ENCODE data around the gene RAB31.

The RAB31 gene

GRCh38 chr18:9775178-9775577 lies 67.1 kb downstream of the RAB31 start:
- H3K36me3 ChIP-seq (ENCODE audit: insufficient read depth, low read length): no peaks in the 10 kb centered on the region
- H3K9me3 ChIP-seq (ENCODE audit: control insufficient read depth, insufficient read depth, low read length): no peaks in the 10 kb centered on the region
- peaks cover 23% of the 10 kb centered on the region for H3K4me1 ChIP-seq (ENCODE audit: insufficient read depth, low read length)
- no peak overlapping the region for H3K9ac ChIP-seq (ENCODE audit: low read depth, low read length)

- no peak overlapping the region for H3K9ac ChIP-seq (ENCODE audit: low read depth, low read length)
- H3K9me3 ChIP-seq (ENCODE audit: control insufficient read depth, insufficient read depth, low read length): no peaks in the 10 kb centered on the region
- H3K4me1 ChIP-seq (ENCODE audit: insufficient read depth, low read length): peaks cover 15% of the 10 kb centered on the region; the same call in 1 of the 2 replicates
- no peaks in the 10 kb centered on the region for H3K36me3 ChIP-seq (ENCODE audit: insufficient read depth, low read length)
These were observed 71.5 kb downstream of the RAB31 start for GRCh38 chr18:9779630-9780029.

GRCh38 chr18:9782073-9782857 lies 74.2 kb downstream of the RAB31 start:
- Histone ChIP-seq H3K36me3 (ENCODE audit: insufficient read depth, low read length) (no peaks in the 10 kb centered on the region), H3K9me3 (ENCODE audit: control insufficient read depth, insufficient read depth, low read length) (no peaks in the 10 kb centered on the region), H3K9ac (ENCODE audit: low read depth, low read length) (no peak overlapping the region), H3K4me1 (ENCODE audit: insufficient read depth, low read length) (peaks cover 15% of the 10 kb centered on the region; the same call in 1 of the 2 replicates)

- H3K36me3 ChIP-seq (ENCODE audit: insufficient read depth, low read length): no peaks in the 10 kb centered on the region
- no peaks in the 10 kb centered on the region for H3K9me3 ChIP-seq (ENCODE audit: control insufficient read depth, insufficient read depth, low read length)
- no peak overlapping the region for H3K9ac ChIP-seq (ENCODE audit: low read depth, low read length)
- H3K4me1 ChIP-seq (ENCODE audit: insufficient read depth, low read length): peaks cover 15% of the 10 kb centered on the region; the same call in 1 of the 2 replicates
These were observed 78.5 kb downstream of the RAB31 start for GRCh38 chr18:9786631-9787030.

GRCh38 chr18:9787036-9787435 lies 78.9 kb downstream of the RAB31 start:
- peaks cover 11% of the 10 kb centered on the region; the same call in 1 of the 2 replicates for H3K4me1 ChIP-seq (ENCODE audit: insufficient read depth, low read length)
- no peak overlapping the region for H3K9ac ChIP-seq (ENCODE audit: low read depth, low read length)
- H3K36me3 ChIP-seq (ENCODE audit: insufficient read depth, low read length): no peaks in the 10 kb centered on the region
- no peaks in the 10 kb centered on the region for H3K9me3 ChIP-seq (ENCODE audit: control insufficient read depth, insufficient read depth, low read length)

GRCh38 chr18:9787712-9788111 lies 79.6 kb downstream of the RAB31 start:
- H3K36me3 ChIP-seq (ENCODE audit: insufficient read depth, low read length): no peaks in the 10 kb centered on the region
- peaks cover 7% of the 10 kb centered on the region; the same call in 1 of the 2 replicates for H3K4me1 ChIP-seq (ENCODE audit: insufficient read depth, low read length)
- H3K9me3 ChIP-seq (ENCODE audit: control insufficient read depth, insufficient read depth, low read length): no peaks in the 10 kb centered on the region
- H3K9ac ChIP-seq (ENCODE audit: low read depth, low read length): no peak overlapping the region

- H3K36me3 ChIP-seq (ENCODE audit: insufficient read depth, low read length): no peaks in the 10 kb centered on the region
- H3K4me1 ChIP-seq (ENCODE audit: insufficient read depth, low read length): peaks cover 3% of the 10 kb centered on the region; the same call in 1 of the 2 replicates
- H3K9ac ChIP-seq (ENCODE audit: low read depth, low read length): no peak overlapping the region
- H3K9me3 ChIP-seq (ENCODE audit: control insufficient read depth, insufficient read depth, low read length): no peaks in the 10 kb centered on the region
These were observed 80.0 kb downstream of the RAB31 start for GRCh38 chr18:9788140-9788539.

- no peaks in the 10 kb centered on the region for H3K36me3 ChIP-seq (ENCODE audit: insufficient read depth, low read length)
- no peaks in the 10 kb centered on the region for H3K4me1 ChIP-seq (ENCODE audit: insufficient read depth, low read length)
- no peak overlapping the region for H3K9ac ChIP-seq (ENCODE audit: low read depth, low read length)
- no peaks in the 10 kb centered on the region for H3K9me3 ChIP-seq (ENCODE audit: control insufficient read depth, insufficient read depth, low read length)
These were observed 80.8 kb downstream of the RAB31 start for GRCh38 chr18:9788860-9789259.

GRCh38 chr18:9790261-9790660 lies 82.2 kb downstream of the RAB31 start:
- H3K36me3 ChIP-seq (ENCODE audit: insufficient read depth, low read length): no peaks in the 10 kb centered on the region
- H3K9me3 ChIP-seq (ENCODE audit: control insufficient read depth, insufficient read depth, low read length): no peaks in the 10 kb centered on the region
- no peaks in the 10 kb centered on the region for H3K4me1 ChIP-seq (ENCODE audit: insufficient read depth, low read length)
- H3K9ac ChIP-seq (ENCODE audit: low read depth, low read length): no peak overlapping the region

GRCh38 chr18:9791991-9792390 lies 83.9 kb downstream of the RAB31 start:
- no peak overlapping the region for H3K9ac ChIP-seq (ENCODE audit: low read depth, low read length)
- no peaks in the 10 kb centered on the region for H3K4me1 ChIP-seq (ENCODE audit: insufficient read depth, low read length)
- no peaks in the 10 kb centered on the region for H3K9me3 ChIP-seq (ENCODE audit: control insufficient read depth, insufficient read depth, low read length)
- H3K36me3 ChIP-seq (ENCODE audit: insufficient read depth, low read length): no peaks in the 10 kb centered on the region

GRCh38 chr18:9792565-9793245 lies 84.6 kb downstream of the RAB31 start:
- Histone ChIP-seq H3K36me3 (ENCODE audit: insufficient read depth, low read length) (no peaks in the 10 kb centered on the region), H3K9me3 (ENCODE audit: control insufficient read depth, insufficient read depth, low read length) (no peaks in the 10 kb centered on the region), H3K9ac (ENCODE audit: low read depth, low read length) (no peak overlapping the region), H3K4me1 (ENCODE audit: insufficient read depth, low read length) (no peaks in the 10 kb centered on the region)

- H3K36me3 ChIP-seq (ENCODE audit: insufficient read depth, low read length): no peaks in the 10 kb centered on the region
- no peaks in the 10 kb centered on the region for H3K4me1 ChIP-seq (ENCODE audit: insufficient read depth, low read length)
- no peak overlapping the region for H3K9ac ChIP-seq (ENCODE audit: low read depth, low read length)
- H3K9me3 ChIP-seq (ENCODE audit: control insufficient read depth, insufficient read depth, low read length): no peaks in the 10 kb centered on the region
These were observed 87.9 kb downstream of the RAB31 start for GRCh38 chr18:9796011-9796410.

GRCh38 chr18:9796935-9797549 lies 88.9 kb downstream of the RAB31 start:
- Histone ChIP-seq H3K9me3 (ENCODE audit: control insufficient read depth, insufficient read depth, low read length) (no peaks in the 10 kb centered on the region), H3K4me1 (ENCODE audit: insufficient read depth, low read length) (no peaks in the 10 kb centered on the region), H3K36me3 (ENCODE audit: insufficient read depth, low read length) (no peaks in the 10 kb centered on the region), H3K9ac (ENCODE audit: low read depth, low read length) (no peak overlapping the region)

GRCh38 chr18:9802175-9803062 lies 94.3 kb downstream of the RAB31 start:
- H3K4me1 ChIP-seq (ENCODE audit: insufficient read depth, low read length): peaks cover 15% of the 10 kb centered on the region
- H3K36me3 ChIP-seq (ENCODE audit: insufficient read depth, low read length): no peaks in the 10 kb centered on the region
- H3K9ac ChIP-seq (ENCODE audit: low read depth, low read length): no peak overlapping the region
- no peaks in the 10 kb centered on the region for H3K9me3 ChIP-seq (ENCODE audit: control insufficient read depth, insufficient read depth, low read length)

Measured in ES-I3 (cell line).